Measurements from ENCODE around the gene BRSK1.

DNA sequence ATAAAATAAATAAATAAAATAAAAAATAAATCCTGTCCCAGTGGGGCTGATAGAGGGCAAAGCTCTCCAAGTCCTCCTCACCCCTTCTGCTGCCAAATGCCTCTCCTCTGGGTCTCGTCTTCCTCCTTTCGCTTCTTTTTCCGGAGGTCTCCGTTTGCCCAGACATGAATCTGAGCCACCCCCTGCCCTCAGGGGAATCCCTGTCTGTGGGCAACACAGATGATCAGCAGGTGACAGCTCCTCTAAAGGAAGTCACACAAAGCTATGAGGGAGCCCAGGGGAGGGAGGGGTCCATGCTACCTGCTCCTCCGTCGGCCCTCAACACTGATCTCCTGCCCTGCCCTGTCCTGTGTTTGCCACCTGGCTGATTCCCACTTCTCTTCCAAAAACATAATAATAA lies 40.9 kb downstream of the BRSK1 start:
- TF ChIP-seq, protein P1, sequence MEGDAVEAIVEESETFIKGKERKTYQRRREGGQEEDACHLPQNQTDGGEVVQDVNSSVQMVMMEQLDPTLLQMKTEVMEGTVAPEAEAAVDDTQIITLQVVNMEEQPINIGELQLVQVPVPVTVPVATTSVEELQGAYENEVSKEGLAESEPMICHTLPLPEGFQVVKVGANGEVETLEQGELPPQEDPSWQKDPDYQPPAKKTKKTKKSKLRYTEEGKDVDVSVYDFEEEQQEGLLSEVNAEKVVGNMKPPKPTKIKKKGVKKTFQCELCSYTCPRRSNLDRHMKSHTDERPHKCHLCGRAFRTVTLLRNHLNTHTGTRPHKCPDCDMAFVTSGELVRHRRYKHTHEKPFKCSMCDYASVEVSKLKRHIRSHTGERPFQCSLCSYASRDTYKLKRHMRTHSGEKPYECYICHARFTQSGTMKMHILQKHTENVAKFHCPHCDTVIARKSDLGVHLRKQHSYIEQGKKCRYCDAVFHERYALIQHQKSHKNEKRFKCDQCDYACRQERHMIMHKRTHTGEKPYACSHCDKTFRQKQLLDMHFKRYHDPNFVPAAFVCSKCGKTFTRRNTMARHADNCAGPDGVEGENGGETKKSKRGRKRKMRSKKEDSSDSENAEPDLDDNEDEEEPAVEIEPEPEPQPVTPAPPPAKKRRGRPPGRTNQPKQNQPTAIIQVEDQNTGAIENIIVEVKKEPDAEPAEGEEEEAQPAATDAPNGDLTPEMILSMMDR (conservative IDR thresholded peaks at IDR 0.05; ENCODE audit: low read length): no peak
- no peak for TF ChIP-seq EZH2phosphoT487 (IDR thresholded peaks at IDR 0.05; ENCODE audit: borderline replicate concordance)
